ENCODE data around the gene MYO1D. TPM values are rescaled to one million over a fixed set of nuclear protein-coding genes. Genes with fewer than 3 reads are reported as not detected.

The MYO1D gene
- total and polyA plus RNA-seq, 2 donors (not counting 1 experiment from before 2014, with no cell fraction given) = 5.4 to 26.7 TPM

GRCh38 chr17:32495359-32496231 is 381.3 kb downstream of the MYO1D start:
- Histone ChIP-seq H3K27ac (ENCODE audit: low read length in 2 of 2) (no peak overlapping the region), H3K9ac (ENCODE audit: low read length) (no peak overlapping the region), H4K20me1 (ENCODE audit: control insufficient read depth, insufficient read depth, low read length, poor library complexity, severe bottlenecking) (no peaks in the 10 kb centered on the region), H3K79me2 (ENCODE audit: control insufficient read depth, insufficient read depth, low read length) (peaks cover 30% of the 10 kb centered on the region), H3K9me3 (ENCODE audit: control extremely low read depth in 1 of 3, control insufficient read depth in 2 of 3, insufficient read depth in 1 of 3, low read length in 2 of 3) (peaks cover 0 to 5% (median 0%) of the 10 kb centered on the region in 3 donors), H3K4me3 (ENCODE audit: control extremely low read depth in 1 of 5, extremely low read depth in 1 of 5, insufficient read depth in 1 of 5, low read depth in 2 of 5, low read length in 4 of 5) (no peak overlapping the region), H3K27me3 (replicated peaks in 1 of 4; ENCODE audit: control extremely low read depth in 1 of 4, control insufficient read depth in 3 of 4, insufficient read depth in 4 of 4, low read length in 3 of 4) (no peaks in the 10 kb centered on the region), H3K4me1 (ENCODE audit: control insufficient read depth in 2 of 2, insufficient read depth in 2 of 2, low read length in 2 of 2) (peaks cover 52 to 57% of the 10 kb centered on the region in 2 donors), H3K4me2 (replicated peaks; ENCODE audit: low read depth, low read length, poor library complexity, severe bottlenecking) (peak overlapping the region; percentile 50), H3K36me3 (replicated peaks in 1 of 2; ENCODE audit: control extremely low read depth in 1 of 2, control insufficient read depth in 1 of 2, extremely low read depth in 1 of 2, insufficient read depth in 2 of 2, low read length in 1 of 2) (no peaks in the 10 kb centered on the region), H2AFZ (ENCODE audit: insufficient read depth, low read depth, low read length, poor library complexity, severe bottlenecking) (peak overlapping the region; percentile 29)
- intact Hi-C loops (cut with micrococcal nuclease) = no loop called here
- Mint-ChIP-seq H3K4me3 (no peak overlapping the region), H3K27me3 (no peaks in the 10 kb centered on the region), H3K27ac (no peak overlapping the region), H3K4me1 (peaks cover 48% of the 10 kb centered on the region), H3K9me3 (ENCODE audit: insufficient read depth) (no peaks in the 10 kb centered on the region)
- peak; percentile 26 for DNase-seq
- 76% methylated on average over 45 of the region's 45 CpGs for WGBS (ENCODE audit: insufficient coverage)
- ChIA-PET CTCF (interaction anchor here (0.6 to 1.7 kb wide), 5 partner anchors 8 to 32 kb away, joined by 3 to 7 read pairs (median 4); no protein-coding TSS in a partner anchor), POLR2A (no interaction called here)
- no peak for TF ChIP-seq EZH2 (IDR thresholded peaks at IDR 0.05; ENCODE audit: borderline replicate concordance, insufficient read depth, low read depth, low read length, poor library complexity, severe bottlenecking)
- no peak for TF ChIP-seq CTCF (IDR thresholded peaks at IDR 0.05)
- no peak for ATAC-seq (ENCODE audit: low read depth)
